AG08395 (cell line): ENCODE measurements around the gene TENM4.
A peak's percentile ranks its signal among the peaks of the same experiment; 100 is the strongest.

Experiments used
- DNase-seq: peaks from one replicate; pipeline ENCODE4 v3.0.0; 2012; ENCODE audit warnings: mixed read lengths, low spot score

The TENM4 gene

GRCh38 chr11:78810559-78811009 lies 630.2 kb downstream of the TENM4 start:
- no peak for DNase-seq

- no peak for DNase-seq
Observed at GRCh38 chr11:78809931-78810541, 630.8 kb downstream of the TENM4 start.

- no peak for DNase-seq
Observed at GRCh38 chr11:78808923-78809322, 631.9 kb downstream of the TENM4 start.

- no peak for DNase-seq
Observed at GRCh38 chr11:78807351-78807750, 633.5 kb downstream of the TENM4 start.

- no peak for DNase-seq
Observed at GRCh38 chr11:78806214-78807004, 634.4 kb downstream of the TENM4 start.

GRCh38 chr11:78804991-78805390 lies 635.8 kb downstream of the TENM4 start:
- no peak for DNase-seq

GRCh38 chr11:78803995-78804394 lies 636.8 kb downstream of the TENM4 start:
- no peak for DNase-seq

GRCh38 chr11:78802058-78802761 lies 638.6 kb downstream of the TENM4 start:
- peak; percentile 41 for DNase-seq

- DNase-seq, result peak; percentile 83
Observed at GRCh38 chr11:78801161-78801884, 639.5 kb downstream of the TENM4 start.

- DNase-seq, result no peak
Observed at GRCh38 chr11:78800756-78801155, 640.1 kb downstream of the TENM4 start.

- no peak for DNase-seq
Observed at GRCh38 chr11:78800096-78800690, 640.6 kb downstream of the TENM4 start.

- peak; percentile 66 for DNase-seq
Observed at GRCh38 chr11:78798663-78799062, 642.2 kb downstream of the TENM4 start.

- no peak for DNase-seq
Observed at GRCh38 chr11:78797559-78797958, 643.3 kb downstream of the TENM4 start.

- DNase-seq, result no peak
Observed at GRCh38 chr11:78796956-78797355, 643.9 kb downstream of the TENM4 start.

GRCh38 chr11:78795621-78796261 lies 645.1 kb downstream of the TENM4 start:
- DNase-seq, result no peak

- no peak for DNase-seq
Observed at GRCh38 chr11:78791964-78792363, 648.9 kb downstream of the TENM4 start.

GRCh38 chr11:78791254-78791653 lies 649.6 kb downstream of the TENM4 start:
- DNase-seq, result no peak

GRCh38 chr11:78790784-78791183 lies 650.0 kb downstream of the TENM4 start:
- no peak for DNase-seq

- no peak for DNase-seq
Observed at GRCh38 chr11:78789375-78789774, 651.5 kb downstream of the TENM4 start.

GRCh38 chr11:78788533-78788932 lies 652.3 kb downstream of the TENM4 start:
- DNase-seq, result no peak

- no peak for DNase-seq
Observed at GRCh38 chr11:78787696-78788095, 653.1 kb downstream of the TENM4 start.
